SKM-1 (cell line): Measurements from ENCODE around the gene SMAP2.
A peak's percentile ranks its signal among the peaks of the same experiment; 100 is the strongest.

Source experiments
- DNase-seq: peaks from one replicate; lab custom pipeline; 2025; ENCODE audit not compliant: unreplicated experiment; lab: John Stamatoyannopoulos, UW

The SMAP2 gene

DNA sequence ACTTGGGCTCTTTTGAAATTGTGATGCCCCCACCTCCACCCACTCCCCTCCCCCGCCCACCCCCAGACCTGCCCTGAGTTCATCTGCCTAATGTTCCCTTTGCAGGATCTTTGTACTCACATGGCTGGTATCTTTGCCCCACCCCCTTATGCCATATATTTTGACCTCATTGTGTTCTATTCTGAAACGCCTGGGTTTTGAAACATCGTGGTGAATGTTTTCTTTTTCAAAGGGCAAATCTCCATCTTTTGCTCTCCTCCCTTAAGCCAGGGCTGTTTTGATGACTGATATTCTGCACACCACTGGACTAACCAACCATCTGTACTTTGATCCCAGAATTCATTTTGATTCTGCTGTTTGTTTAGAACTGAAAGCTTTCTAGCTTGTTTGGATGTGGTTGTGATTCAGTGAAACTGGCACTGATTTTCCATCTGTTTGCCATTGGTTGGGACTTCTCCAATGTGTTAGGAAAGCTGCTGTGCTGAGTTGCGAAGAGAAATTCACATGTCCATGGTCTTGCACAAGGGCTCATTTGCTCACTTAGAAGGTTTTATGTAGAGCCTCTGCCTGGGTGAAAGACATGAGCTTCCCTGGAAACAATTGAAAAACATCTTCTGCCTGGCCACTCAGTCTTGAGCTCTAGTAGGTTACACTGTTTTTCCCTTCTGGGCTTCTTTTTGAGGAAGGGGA, 16.5 kb downstream of the SMAP2 start:
- DNase-seq, result no peak

DNA sequence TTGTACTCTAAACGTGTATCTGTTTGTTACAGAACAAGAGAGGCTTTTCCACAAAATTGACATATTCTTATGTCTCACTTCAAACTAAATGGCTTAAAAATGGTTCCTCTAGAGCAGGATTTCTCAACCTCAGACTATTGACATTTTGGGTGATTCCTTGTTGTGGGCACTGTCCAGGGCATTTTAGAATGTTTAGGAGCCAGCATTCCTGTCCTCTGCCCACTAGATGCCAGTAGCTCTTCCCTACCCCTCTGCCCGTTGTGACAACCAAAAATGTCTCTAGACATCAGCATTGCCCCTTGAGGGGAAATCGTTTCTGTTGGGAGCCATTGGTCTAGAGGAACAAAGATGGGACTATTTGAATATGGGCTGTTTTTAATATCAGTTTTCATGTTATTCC, 17.3 kb downstream of the SMAP2 start:
- DNase-seq, result no peak

DNA sequence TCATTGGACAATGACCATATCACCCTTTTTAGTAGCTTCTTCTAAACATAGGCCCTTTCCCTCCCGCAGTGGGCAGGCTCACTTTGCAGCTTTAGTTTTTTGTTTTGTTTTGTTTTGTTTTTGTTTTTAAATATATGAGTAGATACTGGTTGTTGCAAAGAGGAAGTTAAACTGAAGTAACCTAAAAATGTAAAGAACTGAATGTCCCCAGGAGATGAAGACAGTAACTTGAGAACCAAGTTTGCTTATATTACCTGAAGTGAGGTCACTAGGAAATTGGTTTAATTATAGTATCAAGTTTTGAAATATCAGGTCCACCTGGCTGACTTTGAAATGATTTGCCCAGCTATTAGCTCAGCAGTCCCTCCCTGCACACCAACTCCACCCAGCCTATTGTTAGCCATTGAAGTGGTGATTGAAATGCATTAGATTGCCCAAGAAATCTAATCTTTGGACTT, 18.2 kb downstream of the SMAP2 start:
- no peak for DNase-seq

DNA sequence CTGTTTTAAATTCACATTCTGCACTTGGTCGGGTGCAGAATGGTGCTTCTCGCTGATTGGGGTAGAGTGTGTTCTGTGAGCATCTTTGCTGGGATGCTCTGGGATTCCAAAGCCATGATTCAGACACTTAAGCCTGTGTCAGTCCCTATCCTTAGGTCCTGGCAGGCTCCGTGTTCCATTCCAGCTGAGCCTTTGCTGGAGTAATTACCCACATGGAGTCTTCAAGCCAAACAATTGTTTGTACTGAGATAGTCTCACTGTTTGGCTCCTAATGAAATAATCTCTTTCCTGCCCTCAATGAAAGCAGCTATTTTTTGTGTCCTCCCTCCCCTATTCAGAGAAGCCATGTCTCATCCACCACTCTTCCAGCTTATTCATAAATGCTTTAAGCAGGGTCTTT, 18.7 kb downstream of the SMAP2 start:
- DNase-seq, result no peak

DNA sequence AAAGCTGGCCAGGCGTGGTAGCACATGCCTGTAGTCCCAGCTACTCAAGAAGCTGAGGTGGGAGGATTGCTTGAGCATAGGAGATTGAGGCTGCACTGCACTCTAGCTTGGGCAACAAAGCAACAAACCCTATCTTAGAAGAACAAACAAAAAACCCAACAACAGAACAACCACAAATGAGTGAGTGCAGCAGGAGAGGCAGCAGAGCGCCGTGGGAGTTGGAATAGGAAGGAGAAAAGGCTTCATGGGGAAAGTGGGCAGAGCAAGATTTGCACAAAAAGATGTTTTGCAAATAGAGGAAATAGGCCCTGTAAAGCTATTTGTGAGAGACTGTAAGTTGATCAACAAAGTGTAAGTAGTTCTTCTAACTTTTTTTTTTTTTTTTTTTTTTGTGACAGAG, 19.6 kb downstream of the SMAP2 start:
- no peak for DNase-seq

DNA sequence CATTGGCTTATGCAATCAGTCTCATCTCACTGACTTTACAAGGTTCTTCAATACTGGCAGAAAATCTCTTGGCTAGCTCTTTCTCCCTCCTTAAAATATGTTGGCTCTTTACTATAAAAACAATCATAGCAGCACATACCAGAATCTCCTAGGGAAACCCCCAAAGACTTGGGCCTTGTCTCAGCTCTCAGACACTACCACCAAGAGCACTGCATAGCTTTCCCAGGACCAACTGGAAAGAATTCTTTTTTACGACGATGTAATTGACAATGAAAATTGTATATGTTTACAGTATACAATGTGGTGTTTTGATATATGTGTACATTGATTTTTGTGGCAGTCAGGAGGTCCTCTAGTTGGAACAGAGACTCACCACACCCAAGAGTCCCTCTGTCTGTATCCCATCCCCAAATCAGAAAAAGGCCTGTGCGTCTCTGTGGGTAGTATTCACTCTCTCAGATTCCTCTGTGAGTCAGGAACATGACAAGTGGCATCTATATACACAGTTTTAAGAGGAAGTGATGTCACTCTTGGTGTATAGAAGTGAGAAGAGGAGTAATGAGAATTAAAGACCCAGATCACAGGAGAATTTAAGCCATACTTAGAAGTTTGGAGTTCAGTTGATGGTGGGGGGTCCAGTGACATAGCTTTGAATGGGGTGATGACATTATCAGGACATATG, 21.1 kb downstream of the SMAP2 start:
- DNase-seq, result no peak

DNA sequence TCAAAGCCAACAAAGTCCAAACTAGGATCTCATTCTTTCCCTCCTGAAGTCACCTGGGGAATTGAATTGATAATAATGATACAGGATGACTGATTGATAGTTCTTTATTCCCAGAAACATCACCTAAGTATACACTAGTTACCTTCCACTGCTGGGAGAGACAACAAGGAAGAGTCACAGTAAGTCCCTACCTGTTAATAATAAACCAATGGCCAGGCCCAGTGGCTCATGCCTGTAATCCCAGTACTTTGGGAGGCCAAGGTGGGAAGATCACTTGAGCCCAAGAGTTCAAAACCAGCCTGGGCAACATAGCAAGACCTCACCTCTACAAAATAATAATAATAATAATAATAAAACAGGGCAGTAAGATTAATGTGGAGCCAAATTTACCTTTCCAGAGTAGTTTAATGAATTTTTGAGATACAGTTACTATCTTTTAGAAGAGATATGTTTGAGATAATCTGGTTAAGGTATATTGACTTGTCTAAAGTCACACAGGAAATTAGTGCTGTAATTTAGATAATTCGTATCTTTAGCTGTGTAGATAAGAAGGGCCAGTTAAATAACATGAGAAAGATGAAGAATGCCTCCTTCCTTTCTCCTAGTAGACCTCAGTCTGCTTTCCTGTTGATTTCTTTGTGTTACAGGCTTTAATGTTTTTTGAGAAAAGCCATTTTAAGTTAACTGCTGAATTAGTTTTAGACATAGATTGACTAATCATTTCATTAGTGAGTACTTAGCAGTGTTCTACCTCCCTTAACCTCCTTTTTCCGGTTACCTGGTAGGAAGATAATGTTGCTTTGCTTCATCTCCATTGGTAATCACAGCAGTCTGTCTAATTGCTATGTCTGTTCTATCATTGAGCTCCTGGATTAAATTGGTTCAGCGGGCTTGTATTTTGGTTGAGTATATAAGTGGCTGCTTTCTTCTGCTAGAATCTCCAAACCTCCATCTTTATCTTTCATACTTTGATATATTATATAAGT, 22.0 kb downstream of the SMAP2 start:
- no peak for DNase-seq

DNA sequence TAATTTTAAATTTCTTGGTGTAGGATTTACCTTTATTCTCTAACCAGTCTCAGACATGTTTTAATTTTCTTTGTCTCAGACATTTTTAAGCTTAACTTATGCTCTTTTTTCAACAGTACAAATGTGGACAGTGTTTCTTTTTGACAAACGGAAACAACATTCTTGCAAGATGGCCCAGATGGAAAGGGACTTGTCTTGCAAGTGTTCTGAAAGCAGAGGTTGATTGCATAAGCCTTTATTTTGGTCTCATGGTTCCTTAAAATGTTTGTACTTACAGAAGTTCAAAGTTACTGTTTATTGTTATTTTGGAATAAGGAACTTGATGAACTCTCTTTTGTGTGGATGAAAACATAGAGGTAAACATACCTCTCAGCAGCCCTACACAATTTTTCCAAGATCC, 22.9 kb downstream of the SMAP2 start:
- DNase-seq, result peak; percentile 36

DNA sequence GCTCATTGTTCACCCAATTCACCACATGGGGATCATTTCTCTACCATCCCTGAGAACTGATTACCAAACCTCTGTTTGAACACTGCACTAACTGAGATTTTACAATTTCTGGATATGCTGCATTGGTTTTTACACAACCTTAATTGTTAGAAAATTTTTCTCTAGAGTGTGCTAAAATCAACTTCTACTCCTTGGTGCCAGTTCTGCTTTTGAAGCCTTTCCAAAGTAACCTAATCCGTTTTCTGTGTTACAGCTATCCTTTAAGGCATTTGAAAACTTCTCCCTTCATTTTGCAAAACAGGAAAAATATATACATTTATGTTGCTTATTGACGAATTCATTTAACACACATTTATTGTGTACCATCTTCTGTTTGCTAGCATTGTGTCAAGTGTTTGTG, 23.7 kb downstream of the SMAP2 start:
- DNase-seq, result no peak

DNA sequence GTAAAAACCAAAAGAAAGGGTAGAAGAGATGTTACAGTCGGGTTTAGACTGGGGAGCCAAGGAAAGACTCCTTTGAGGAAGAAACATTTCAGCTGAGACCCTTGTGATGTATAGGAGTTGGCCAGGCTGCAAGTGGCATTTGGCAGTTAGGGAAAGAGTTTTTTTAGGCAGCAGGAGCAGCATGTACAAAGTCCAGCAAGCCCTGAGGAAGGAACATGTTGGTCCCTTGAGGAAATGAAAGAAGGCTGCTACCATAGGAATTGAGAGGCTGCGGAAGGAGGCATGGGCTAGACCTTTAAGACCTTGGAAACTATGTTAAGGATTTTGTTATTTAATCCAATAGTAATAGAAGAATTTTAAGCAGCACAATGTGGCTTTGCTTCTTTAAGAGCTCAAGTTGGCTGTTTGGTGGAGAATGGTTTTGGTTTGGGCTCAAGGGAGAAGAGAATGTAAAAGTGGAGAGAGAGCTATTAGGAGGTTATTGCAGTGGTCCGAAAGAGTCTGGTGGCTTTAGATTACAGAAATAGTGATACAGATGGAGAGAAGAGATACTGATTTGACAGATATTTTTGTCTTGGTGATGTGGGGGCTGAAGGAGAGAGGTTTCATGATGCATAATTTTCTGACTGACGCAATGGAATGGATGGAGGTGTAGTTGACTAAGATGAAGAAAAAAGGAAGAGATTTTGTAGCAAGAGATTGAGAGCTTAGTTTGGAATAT, 26.6 kb downstream of the SMAP2 start:
- DNase-seq, result no peak

DNA sequence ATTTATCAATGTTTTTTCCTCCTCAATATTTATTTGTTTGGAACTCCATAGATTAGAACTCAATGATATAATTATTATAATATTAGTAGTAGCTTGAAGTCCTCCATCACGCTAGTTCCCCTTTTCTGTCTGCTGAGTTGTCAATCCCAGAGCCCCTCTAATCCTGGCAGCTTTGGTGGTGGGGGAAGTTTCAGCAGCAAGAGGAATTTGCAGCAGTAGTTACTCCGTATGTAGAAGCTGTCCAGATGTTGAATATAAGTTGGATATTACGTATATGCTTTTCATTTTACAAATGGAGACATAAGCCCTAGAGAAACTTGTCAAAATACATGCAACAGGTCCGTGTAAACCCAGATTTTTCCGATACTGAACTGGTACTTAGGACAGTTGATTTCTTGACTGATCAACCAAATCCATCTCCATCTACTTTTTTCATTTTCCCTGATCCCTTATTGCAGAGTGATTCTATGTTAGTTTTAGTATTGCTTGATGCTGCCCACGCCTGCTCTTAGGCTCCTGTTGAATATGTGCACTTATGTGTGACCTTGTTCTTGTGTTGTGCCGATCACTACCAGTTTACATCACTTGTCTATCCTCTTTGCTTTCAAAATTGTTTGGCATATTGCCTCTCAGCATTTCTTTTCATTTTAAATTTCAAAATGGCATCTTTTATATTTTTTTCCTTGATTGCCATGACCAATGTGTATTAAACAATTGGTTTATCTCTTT, 28.1 kb downstream of the SMAP2 start:
- DNase-seq, result no peak

DNA sequence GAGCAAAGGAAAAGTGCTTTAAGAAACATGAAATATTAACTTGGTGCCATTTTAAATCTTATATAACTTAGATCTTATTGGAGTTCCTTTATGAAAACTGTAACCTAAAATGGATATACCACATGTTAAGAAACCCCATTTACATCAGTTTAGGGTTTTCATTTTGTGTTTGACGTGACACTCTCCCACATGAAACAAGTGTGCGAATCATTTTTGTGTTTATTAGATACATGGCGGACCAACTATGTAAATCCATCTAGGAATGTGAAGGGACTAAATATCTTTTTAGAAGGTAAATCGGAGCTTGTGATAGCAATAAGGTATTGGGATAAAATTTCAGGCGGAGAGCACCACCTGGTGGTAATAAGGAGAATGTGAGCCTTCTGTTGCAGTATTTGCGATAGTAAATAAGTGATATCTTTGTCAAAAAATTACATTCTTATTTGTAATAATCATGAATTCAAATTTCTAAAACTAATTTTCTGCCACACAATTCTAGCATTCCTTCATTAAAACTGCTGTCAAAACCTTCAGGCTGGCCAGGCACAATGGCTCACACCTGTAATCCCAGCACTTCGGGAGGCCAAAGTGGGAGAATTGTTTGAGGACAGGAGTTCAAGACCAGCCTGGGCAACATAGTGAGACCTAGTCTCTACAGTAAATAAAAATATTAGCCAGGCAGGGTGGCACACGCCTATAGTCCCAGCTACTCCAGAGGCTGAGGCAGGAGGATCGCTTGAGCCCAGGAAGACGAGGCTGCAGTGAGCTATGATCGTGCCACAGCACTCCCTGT, 31.3 kb downstream of the SMAP2 start:
- peak; percentile 49 for DNase-seq

DNA sequence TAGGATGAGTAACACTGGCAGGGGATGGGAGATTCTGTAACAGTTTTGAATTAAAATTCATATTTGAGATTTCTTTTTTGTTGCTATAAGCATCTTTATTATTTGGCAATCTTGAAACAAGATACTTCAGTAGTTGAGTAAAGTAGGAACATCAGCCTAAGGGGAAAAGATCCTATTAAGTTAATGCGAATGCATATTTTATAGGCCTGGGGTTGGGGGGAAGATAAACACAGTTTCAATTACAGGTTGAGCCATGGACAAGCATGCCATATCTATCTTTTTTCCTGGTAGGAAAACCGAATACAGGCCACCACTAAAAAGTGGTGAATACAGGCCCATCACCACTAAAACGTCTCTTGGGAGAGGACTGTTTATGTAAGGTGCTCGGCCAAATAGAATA, 32.3 kb downstream of the SMAP2 start:
- DNase-seq, result no peak

DNA sequence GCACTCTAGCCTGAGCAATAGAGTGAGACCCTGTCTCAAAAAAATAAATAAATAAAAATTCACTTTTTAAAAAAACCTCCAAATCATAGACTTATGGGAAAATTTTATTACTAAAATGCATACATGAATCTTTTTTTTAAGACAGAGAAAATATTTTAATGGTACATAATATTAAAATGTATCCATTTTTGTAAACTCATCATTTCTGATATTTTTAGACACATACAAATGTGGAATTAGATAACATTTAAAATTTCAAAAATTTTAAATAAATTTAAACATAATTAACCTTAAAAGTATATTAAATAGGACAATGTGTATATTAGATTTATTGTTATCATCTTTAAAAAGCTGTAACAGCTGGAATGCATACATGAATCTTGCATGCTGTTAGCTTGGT, 33.9 kb downstream of the SMAP2 start:
- DNase-seq, result no peak

DNA sequence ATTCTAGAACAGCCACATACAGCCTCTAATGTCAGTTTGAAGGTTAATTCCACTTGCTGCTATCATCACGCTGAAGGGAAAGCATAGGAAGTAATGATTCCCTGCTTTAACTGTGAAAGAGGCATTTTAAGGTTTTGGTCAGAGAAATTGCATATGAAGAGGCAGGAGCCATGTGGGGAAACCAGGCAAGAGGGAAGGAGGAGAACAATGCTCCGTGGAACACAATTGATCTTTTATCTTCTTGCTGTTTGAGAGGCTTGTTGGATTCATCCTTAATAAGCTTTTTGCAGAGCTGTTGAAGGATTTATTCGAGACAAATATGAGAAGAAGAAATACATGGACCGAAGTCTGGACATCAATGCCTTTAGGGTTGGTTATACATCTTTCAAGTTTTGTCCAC, 35.9 kb downstream of the SMAP2 start:
- DNase-seq, result no peak

DNA sequence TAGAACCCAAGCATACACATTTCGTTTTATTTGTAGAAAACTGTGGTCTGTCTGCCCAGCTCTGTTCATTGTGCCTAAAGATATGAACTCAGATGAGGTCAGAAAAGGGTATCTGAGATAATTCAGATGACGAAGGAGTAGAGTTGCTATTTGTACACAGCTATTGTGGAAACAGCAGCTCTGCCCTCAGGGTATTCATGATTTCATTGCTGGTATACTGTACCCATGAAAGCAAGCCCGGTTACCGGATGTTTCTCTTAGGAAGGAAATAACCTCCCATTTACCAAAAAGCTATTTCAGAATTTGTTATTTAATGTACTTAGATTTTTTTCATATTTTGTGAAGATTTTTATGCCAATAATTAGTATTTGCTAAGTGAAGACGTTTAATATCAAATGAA, 37.8 kb downstream of the SMAP2 start:
- no peak for DNase-seq

DNA sequence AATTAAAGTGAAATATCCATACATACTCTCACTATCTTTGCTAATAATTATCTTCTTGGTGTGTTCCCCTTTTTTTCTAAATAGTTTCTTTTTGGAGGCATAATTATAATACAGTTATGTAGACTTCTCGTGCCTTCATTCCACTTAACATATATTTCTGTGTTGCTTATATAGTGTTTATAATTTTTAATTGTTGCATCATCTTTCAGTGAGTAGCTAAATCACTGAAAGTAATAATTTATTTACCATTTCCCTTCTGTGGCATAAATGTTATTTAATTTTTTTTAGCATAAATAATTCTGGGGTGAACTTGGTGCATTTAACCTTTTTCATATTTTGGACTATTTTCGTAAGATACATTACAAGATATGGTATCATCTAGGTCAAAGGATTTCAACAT, 38.3 kb downstream of the SMAP2 start:
- DNase-seq, result no peak

DNA sequence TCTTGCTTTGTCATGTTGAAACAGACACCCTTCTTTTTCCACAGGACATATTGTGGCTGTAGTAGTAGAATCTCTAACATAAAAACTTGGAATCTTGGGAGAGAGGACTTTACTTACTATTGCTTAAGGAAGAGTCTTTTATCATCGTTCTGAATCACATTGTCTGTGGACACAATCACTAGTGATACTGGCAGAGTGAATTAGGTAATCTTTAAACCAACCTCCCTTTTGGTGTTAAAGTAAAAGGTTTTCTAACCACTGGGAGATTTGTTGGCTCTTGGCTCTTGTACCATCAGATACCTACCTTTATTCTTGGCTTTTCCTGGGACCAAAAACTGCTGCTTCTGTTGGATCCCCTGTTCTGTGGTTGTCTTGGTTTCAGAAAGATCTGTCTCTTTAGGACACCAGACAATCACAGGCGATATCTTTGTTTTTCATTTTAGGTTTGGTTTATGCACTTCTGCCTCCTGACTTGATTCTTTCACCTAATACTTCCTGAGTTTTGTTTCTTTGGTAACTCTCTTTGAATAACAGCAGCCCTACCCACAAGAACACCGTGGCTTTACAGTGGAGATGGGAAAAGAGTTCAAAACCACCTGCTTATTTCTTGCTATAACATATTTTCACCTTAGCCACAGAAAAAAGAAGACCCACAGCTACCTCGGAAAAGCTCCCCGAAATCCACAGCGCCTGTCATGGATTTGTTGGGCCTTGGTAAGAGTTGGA, 40.2 kb downstream of the SMAP2 start:
- DNase-seq, result no peak

DNA sequence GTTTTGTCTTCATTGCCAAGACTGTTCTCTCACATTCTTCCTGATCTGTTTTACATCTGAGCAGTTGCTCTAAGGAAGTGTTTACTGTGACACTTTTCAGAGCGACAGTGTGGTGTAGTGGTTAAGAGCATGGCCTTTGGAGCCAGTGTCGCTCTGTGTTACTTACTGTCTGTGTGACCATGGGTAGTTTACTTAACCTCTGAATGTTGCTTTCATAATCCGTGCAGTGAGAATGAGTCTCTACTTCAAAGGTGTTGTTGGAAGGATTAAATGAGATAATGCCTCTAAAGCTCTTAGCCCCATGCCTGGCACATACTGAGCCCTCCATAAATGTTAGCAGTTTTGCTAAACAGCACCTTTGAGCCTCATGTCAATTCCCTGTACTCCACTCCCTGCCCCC, 40.8 kb downstream of the SMAP2 start:
- DNase-seq, result no peak
